Peyer's patch (tissue), 4 donors: Measurements from ENCODE around the gene ATP11A.

Experiments used
- CTCF ChIP-seq, 6 experiments: fragments of 450-650 bp in 4 of 6; fragments of 200-600 bp in 2 of 6; sonication (generic) in 1 of 6; IDR thresholded peaks; one replicate each; pipeline ENCODE4 v1.5.1; 2017 to 2019; ENCODE audit warnings: antibody characterized with exemption in 6 of 6, mild to moderate bottlenecking in 3 of 6, moderate library complexity in 1 of 6
- POLR2A ChIP-seq, 2 donors: fragments of 450-650 bp; IDR thresholded peaks; one replicate each; pipeline ENCODE4 v1.5.1; 2017; ENCODE audit warnings: antibody characterized with exemption in 2 of 2, mild to moderate bottlenecking in 2 of 2, moderate library complexity in 2 of 2

GRCh38 chr13:112877976-112878955 is 188.4 kb downstream of the ATP11A start:
- TF ChIP-seq CTCF (IDR thresholded peaks at IDR 0.05): no peak
- no peak for TF ChIP-seq POLR2A (IDR thresholded peaks at IDR 0.05)
